GM21381 (cell line): Measurements from ENCODE around the gene TPPP2.

ENCODE experiments used
- ATAC-seq: cut with Tn5 transposase; IDR thresholded peaks from one replicate; pipeline ENCODE4 v1.9.1; 2021; ENCODE audit warnings: mild to moderate bottlenecking, moderate library complexity; ENCODE audit not compliant: unreplicated experiment

The TPPP2 gene

DNA sequence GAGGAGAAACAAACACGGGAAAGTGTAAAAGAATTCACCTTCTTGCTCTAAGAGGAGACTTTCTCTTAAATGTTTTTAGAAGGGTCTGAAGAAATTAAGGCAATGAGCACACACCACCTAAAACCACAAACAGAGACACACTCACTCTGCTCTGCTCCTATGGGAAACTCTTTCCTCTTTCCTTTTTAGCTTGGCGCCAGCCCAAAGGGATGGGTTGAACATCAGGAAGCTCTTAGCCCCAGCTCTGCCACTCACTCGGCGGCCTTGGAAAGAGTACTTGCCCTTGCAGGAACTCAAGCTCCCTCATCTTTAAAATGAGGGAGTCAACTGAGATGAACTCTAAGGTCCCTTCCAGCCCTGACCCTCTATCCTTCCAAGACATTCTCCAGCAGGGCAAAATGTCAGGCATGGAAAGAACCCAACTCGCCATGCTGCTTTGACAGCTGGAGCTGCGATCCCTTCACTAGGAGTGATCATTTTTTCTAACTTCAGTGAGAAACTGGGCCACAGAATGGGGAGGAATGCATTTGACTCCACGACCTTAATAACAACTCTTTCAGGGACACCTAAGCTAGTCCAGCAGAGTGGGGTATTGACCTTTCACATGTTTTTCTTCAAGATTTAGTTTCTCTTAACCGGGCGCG, 26.6 kb downstream of the TPPP2 start:
- ATAC-seq, result no peak

DNA sequence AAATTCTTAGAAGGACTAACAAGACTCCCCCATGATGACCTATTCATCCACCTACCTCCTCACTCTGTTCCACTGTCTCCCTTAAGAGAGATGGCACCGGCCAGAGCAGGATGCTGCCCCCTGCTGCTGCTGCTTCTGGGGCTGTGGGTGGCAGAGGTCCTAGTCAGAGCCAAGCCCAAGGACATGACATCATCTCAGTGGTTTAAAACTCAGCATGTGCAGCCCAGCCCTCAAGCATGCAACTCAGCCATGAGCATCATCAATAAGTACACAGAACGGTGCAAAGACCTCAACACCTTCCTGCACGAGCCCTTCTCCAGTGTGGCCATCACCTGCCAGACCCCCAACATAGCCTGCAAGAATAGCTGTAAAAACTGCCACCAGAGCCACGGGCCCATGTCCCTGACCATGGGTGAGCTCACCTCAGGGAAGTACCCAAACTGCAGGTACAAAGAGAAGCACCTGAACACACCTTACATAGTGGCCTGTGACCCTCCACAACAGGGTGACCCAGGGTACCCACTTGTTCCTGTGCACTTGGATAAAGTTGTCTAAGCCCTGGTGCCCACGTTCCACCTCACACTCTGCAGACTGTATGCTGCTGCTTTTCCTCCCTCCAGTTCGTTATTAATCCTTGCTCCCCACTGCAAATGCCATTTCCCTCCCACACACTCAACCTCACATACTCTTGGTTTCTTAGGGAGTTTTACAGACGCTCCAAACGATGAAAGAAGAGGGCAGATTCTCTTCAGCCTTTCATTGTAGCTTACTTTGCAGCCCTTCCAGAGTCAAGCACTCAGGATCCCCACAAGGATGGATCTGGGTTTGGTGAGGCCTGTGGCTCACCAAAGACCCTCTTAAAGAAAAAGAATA, 28.0 kb downstream of the TPPP2 start, which contains the start of gene RNASE8:
Gene RNASE8 (plus strand): TSS at position 20 of the 873 bp plus-strand sequence. CDS start 71 bp downstream, at position 91.
- no peak for ATAC-seq

DNA sequence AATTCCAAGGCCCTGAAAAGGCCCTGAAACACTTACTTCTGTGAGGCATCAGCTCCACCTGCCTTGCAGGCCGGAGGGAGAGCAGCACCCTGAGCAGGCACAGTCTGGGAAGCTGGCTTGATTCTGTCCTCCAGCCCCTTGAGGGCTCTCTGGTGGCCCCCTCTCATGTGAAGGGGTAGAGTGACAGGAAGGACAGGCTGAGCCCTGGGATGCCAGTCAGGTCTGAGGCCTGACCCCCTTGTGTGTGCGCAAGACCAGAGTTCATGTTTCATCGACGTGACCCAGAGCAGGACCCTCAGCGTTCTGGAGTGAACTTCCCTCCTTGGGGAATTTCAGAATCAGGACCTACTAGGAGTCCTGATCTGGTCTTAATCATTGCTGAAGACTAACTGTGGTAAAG, 28.9 kb downstream of the TPPP2 start:
- no peak for ATAC-seq

DNA sequence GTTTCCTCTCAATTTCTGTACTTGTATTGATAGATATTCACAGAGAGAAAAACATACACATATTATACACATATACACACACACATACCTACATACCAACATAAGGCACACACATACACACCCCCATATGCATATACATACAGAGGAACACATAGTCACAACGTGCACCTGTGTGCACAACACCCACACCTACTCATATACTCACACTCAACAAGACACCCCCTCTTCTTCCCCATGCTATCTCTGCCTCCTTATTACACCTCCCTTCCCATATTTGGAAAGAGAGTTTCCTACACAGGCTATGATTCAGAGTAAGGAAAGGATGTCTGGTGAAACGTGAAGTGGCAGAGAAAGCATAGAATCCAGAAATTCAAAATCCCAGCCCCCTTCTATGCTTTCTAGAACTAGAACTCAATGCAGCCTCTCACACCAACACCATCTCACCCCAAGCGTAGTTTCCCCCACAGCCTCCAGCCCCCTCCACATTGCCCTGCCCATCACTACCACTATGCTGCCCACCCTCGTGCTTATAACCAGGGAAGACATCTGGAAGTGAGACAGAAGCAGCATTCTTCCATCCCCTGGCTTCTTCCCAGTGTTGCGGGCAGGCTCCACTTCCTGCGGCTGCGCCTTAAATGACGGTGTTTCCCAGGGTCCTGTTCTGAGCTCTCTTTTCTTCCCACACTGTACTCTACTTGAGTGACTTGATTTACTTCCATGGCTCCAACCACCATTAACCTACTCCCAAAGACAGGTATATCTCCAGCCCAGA, 30.0 kb downstream of the TPPP2 start:
- ATAC-seq, result no peak

DNA sequence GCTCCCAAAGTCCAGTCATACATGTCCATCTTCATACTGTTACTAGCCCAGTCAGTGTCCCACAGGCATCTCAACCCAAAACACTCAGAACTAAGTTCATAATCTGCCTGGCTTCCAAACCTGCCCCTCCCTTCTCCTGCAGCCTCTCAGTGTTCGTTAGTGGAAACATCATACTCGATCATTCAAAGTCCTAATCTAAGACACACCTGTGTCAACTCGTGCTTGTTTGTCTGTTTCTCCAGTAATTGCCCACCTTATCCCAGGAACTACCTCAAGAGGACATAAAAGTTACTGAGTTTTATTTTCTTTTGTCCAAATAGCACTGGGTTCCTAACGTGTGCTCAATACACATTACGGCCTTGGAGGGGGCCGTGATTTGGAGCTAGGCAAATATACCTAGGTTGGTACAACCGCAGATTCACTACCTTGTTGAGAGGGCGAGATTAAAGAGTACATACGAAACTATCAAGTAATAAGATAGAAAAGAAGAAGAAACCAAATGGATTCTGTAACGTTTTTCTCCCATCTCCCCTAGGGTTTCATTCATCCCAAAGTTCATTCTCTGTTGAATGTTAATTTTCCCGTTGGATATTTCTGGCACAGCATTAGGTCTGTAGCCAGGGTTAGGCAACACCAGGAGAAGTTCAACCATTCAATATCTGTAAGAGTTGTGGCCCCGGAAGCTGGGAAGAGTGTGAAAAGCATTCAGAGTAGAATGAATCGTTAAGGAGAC, 30.8 kb downstream of the TPPP2 start:
- ATAC-seq, result no peak

DNA sequence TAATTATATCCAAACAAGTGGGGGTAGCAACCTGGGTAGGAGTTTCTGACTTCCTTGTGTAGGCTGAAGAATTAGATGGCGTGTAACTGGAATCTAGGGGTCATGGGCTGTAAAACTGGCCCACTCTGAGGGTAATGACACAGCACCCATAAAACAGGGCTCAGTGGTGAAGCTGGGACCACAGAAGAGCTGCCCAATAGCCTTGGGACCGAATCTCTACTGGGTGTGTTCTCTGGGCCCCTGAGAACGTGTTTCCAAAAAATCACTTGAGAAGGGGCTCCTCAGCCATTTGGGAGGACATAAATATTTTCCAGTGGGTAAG, 31.3 kb downstream of the TPPP2 start:
- no peak for ATAC-seq

DNA sequence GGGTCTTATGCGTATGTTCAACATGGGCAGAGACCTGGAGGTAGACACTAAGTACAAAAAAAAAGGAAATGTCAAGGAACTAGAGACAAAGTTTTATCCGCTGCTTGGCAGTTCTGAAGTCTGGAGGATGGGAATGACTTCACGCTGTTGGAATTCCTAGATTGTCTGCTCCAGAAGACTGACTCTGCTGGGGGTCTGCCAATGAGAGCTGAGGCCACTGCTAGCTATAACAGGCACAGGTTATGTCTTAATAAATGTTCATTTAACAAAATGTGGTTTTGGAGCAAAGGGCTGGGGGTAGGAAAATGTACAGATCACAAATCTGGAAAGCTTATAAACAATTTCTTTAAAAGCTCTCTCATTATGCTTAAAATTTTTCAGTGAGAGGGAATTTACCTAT, 33.5 kb downstream of the TPPP2 start:
- ATAC-seq, result no peak

DNA sequence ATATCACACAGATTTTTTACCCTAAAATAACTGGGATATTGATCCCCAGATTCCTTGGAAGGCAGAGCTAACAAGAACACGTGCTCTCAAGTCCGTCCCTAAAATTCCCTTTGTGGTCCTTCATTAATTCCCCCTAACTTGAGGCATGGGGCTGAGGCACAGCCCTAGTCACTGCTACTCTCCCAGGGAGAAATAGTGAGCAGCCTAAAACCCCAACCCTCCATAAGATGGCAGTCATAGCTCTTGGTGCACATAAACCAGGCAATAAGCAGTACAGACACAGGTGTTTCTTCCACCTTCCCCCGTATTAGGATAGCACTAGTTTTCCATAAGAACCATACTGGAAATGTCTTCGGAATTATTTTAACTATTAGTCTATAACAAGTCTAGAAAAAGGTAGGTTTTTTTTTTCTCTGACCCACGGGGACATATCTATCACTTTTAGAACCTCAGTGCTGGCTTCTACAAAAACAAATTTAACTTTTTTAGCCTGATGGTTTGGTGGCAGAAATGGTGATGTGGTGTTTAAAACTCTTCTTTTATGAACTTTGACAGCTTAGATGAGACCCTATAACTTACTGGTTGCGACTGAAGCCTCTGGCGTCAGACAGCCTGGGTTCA, 37.0 kb downstream of the TPPP2 start:
- no peak for ATAC-seq

DNA sequence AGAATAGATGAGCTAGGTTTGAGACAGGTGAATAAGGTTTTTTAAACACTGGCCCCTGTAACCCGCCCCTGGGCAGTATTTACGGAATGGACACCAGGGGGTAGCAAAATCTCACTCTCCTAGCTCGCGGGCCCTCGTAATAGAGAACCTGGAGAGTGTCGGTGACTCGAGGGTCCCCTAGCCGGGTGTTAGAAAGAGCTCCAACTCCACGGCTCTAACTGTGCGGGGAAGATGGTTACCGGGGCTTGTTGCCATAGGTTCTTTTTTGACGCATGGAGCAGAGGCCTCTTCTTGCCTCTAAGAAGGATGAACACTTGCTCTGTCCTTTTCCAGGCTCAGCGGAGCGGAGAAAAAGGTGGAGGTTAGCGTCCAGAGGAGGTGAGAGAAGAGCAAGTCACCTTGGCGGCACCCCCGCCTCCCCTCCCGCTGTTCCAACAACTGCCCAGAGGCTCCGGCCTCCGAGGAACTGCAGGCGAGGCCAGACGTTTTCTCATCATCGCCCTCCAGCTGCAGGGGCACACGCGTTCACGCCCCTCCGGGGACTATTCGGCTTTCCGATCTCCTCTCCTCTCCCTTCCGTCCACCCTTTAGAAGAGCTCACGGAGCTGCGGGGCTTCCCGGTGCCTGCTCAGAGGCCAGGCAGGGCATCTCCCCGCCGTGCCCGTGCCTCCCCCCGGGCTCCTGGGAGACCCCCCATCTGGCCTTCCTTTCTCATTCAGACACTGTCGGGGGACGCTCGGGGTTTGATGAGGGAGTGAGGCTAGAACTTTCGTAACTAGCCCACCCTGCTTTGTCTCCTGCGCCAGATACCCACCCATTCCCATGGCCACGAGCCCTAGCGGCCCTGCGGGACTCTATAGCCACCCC, 38.7 kb downstream of the TPPP2 start:
- no peak for ATAC-seq

DNA sequence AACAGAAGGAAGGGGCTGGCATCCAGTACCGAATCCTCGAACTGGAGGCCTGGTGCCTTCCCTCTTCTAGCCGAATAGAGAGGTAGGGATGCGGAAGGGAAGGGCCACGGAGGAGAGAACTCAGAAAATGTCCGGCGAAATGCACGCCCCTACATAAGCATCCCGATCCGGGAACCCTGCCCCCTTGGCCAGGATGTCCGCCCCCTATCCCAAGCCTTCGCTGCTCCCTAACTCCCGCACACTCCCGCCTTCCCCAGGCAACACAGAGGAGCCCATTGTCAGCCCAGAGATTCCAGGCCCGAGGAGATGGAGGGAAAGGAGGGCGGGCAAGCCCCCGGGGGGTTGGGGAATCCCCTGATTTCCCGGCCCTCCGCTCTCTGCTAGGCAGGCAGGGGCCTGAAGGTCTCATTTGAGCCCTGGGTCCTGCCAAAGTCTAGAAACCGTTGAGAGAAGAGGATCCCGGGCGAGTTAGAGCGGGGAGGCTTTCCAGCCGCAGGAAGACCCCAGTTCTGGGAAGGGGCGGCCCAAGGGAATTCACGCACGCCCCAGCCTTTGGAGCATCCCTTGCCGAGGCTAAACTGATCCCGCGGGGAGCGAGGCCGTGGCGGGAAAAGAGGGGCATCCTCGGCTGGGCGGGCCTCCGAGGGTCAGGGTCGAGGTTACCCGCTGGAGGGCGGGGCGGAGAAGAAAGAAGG, 39.5 kb downstream of the TPPP2 start:
- no peak for ATAC-seq

DNA sequence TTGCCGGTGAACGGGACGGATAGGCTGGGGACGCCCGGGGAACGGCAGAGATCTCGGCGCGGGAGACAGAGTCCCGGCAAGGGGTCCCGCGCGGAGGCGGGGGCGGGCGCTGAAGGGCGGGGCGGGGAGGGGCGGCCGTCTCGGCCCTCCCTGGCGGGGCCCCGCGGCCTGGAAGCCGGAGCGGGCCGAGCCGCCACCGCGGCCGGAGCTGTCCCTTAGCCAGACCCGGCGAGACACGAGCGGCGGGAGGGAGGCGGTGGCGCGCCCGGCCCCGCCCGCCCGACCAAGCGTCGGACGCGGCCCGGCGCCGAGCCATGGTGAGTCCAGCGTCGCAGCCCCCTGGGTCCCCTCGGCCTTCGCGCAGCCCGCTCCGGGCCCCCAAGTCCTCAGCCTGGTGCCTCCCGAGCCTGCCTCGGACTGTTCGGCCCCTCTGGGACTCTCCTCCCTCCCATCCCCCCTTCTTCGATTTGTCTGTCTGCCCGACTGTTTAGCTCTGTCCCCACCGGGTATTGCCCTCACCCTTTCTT, 40.1 kb downstream of the TPPP2 start, which contains the start of gene ARHGEF40:
Gene ARHGEF40 (plus strand): TSS at position 222 of the 527 bp plus-strand sequence. CDS start 93 bp downstream, at position 315.
- ATAC-seq, result no peak

DNA sequence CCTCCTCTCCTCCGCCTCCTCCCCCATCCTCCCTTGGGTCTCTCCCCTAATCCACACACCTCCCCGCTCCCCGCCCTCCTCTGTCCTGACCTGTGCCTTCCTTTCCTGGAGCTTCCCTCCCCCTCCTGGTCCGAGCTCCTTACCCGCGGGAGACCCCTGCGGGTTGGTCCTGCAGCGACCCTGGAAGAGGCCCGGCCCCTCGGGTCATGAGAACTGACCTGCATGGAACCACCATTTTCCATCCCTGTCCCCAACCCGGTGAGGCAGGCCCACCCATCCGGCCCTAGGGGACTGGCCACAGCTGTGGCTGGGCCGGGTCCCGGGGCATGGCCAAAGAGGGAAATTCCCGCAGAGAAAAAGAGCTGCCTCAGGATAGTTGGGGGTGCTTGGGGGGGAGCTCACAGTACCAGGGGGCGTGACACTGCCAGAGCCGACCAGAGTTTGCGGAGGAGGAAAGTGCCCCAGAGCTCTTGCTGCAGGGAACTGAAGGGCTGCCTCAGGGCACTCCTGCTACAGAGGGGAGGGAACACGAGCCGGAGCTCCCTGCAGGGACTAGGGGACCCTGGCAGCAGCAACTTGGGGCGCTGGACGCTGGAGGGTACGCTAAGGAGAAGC, 40.7 kb downstream of the TPPP2 start:
- peak; percentile 20 for ATAC-seq

DNA sequence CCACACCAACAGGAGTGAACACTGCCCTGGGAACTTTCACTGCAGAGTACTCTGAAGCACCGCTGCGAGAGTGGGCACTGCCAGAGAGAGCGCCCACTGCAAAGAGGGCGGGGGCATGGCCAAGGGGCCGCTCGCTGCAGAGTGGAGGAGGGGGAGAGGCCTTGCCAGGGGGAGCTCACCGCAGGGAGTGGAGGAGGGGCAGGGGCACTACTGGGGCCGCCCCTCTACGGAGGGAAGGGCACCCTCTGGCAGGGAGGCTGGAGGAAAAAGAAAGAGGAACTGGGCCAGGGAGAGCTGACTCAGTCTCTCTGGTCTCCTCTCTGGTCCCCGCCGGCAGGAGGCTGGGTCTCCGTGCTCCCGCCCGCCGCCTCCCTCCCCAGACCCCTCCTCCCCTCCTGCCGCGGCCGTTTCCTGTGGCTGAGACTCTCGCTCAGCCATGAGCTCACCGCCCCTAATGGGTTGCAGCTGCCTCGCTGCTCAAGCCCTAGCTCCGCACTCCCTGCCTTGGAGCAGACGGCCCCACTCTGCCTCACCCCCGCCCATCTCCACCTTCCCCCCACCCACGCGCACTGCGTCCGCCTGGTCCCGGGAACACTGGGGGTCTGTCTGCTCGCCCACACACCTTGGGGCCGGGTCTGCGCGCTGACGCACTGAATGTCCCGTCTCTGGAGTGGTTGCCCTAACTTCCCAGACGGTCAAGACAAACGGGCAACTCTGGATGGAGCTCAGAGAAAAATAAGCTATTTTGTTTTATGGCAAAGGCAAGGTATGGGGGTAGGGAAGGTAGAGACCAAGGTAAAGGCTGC, 41.4 kb downstream of the TPPP2 start:
- peak; percentile 68 for ATAC-seq

DNA sequence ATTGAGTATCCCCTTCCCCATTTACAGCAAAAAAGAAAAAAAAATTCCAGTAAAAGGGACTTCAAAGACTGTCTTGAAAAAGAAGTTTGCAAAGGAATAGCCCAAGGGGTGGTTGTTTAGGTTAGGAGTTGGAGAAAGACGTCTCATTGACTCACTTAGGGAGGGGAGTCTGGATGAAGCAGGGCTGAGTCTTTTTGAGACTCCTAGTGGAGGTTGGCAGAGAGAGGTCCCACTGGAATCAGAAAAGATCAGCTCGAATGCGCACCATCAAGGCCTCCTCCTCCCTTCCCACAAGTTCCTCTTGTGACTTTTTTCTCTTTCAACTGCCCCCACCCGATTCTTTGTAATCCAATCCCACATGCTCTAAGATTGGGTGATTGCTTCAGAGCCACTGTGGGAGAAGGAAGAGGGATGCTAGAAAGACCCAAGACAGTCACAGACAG, 42.0 kb downstream of the TPPP2 start:
- no peak for ATAC-seq

DNA sequence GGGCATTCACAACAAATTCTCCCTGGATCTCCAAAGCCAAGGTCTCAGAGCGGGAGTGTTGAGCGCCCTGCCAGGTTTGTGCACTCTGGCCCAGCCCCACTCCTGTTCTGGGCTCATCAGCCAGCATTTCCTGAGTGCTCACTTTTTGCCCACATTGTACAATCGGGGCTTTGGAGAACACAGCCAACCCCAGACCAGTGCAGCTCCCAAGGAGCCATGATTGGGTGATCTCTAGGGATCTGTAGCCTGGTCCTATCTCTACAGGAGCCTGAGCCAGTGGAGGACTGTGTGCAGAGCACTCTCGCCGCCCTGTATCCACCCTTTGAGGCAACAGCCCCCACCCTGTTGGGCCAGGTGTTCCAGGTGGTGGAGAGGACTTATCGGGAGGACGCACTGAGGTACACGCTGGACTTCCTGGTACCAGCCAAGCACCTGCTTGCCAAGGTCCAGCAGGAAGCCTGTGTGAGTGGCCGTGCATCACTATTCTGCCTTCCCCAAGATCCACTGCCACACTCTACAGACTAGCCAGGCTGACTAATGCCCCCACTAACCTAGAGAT, 42.8 kb downstream of the TPPP2 start:
- no peak for ATAC-seq

DNA sequence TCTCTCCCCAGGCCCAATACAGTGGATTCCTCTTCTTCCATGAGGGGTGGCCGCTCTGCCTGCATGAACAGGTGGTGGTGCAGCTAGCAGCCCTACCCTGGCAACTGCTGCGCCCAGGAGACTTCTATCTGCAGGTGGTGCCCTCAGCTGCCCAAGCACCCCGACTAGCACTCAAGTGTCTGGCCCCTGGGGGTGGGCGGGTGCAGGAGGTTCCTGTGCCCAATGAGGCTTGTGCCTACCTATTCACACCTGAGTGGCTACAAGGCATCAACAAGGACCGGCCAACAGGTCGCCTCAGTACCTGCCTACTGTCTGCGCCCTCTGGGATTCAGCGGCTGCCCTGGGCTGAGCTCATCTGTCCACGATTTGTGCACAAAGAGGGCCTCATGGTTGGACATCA, 43.9 kb downstream of the TPPP2 start:
- no peak for ATAC-seq
